ENCODE measurements around the gene KIF20A. TPM values are rescaled to one million over a fixed set of nuclear protein-coding genes. Genes with fewer than 3 reads are reported as not detected.

The KIF20A gene
- polyA plus RNA-seq, 1 of the 3 experiments (the other 2 are of a cell fraction), result 16.0 TPM

DNA sequence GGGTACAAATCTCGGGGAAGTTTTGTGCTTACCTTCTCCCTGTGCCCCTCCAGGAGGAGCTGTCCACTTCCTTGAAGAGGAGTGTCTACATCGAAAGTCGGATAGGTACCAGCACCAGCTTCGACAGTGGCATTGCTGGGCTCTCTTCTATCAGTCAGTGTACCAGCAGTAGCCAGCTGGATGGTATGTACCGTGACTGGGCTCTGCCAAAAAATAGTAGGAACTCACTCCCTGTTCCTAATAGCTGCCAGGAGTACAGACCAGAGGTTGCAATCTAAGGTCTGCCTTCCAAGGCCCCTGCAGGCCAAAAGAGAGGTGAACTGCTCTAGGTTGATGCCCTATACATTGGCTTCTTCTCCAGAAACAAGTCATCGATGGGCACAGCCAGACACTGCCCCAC, 3.9 kb downstream of the KIF20A start:
- no peak overlapping the region for H2AFZ ChIP-seq (ENCODE audit: low read depth)
- DNase-seq, result no peak
- no peak overlapping the region for H3K4me2 ChIP-seq
- H3K9me2 ChIP-seq, result no peaks in the 10 kb centered on the region
- CTCF ChIA-PET, result interaction anchor here (1.1 kb wide), 1 partner anchor 106 kb away, joined by 4 read pairs; no protein-coding TSS in a partner anchor
- peaks cover 15% of the 10 kb centered on the region for H3F3A ChIP-seq (replicated peaks; ENCODE audit: insufficient read depth)
- no peaks in the 10 kb centered on the region for H3K9me3 ChIP-seq
- no peak overlapping the region for H3K4me3 ChIP-seq (ENCODE audit: low read depth in 2 of 2, low read length in 1 of 2)
- H3K27ac ChIP-seq (ENCODE audit: low read depth in 2 of 2, low read length in 1 of 2), result no peak overlapping the region
- 71% methylated on average over 3 of the region's 6 CpGs for WGBS (ENCODE audit: low lambda C conversion rate)
- H3K4me1 ChIP-seq (ENCODE audit: control insufficient read depth in 1 of 2, insufficient read depth in 2 of 2, low read depth in 1 of 2, low read length in 1 of 2), result peaks cover 0 to 11% of the 10 kb centered on the region in 2 experiments; a peak in 2 of 4 replicates
- peaks cover 36% of the 10 kb centered on the region for H3K79me2 ChIP-seq (ENCODE audit: insufficient read depth)
- H3K9ac ChIP-seq, result no peak overlapping the region
- no peak for TF ChIP-seq GATA2 (CRISPR knock-in tag; IDR thresholded peaks at IDR 0.05)
- TF ChIP-seq FOXM1 (IDR thresholded peaks at IDR 0.05; ENCODE audit: low read depth), result no peak
- TF ChIP-seq, protein P1, sequence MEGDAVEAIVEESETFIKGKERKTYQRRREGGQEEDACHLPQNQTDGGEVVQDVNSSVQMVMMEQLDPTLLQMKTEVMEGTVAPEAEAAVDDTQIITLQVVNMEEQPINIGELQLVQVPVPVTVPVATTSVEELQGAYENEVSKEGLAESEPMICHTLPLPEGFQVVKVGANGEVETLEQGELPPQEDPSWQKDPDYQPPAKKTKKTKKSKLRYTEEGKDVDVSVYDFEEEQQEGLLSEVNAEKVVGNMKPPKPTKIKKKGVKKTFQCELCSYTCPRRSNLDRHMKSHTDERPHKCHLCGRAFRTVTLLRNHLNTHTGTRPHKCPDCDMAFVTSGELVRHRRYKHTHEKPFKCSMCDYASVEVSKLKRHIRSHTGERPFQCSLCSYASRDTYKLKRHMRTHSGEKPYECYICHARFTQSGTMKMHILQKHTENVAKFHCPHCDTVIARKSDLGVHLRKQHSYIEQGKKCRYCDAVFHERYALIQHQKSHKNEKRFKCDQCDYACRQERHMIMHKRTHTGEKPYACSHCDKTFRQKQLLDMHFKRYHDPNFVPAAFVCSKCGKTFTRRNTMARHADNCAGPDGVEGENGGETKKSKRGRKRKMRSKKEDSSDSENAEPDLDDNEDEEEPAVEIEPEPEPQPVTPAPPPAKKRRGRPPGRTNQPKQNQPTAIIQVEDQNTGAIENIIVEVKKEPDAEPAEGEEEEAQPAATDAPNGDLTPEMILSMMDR (IDR thresholded peaks at IDR 0.05), result no peak
- TF ChIP-seq JUND (IDR thresholded peaks at IDR 0.05), result no peak
- POLR2A ChIA-PET, result no interaction called here
- H3K36me3 ChIP-seq (replicated peaks in 1 of 2; ENCODE audit: control insufficient read depth in 1 of 2, insufficient read depth in 2 of 2, low read length in 1 of 2), result peaks cover 40 to 66% of the 10 kb centered on the region in 2 experiments
- no peaks in the 10 kb centered on the region for H4K20me1 ChIP-seq (ENCODE audit: insufficient read depth)
- H3K27me3 ChIP-seq (ENCODE audit: insufficient read depth), result no peaks in the 10 kb centered on the region

DNA sequence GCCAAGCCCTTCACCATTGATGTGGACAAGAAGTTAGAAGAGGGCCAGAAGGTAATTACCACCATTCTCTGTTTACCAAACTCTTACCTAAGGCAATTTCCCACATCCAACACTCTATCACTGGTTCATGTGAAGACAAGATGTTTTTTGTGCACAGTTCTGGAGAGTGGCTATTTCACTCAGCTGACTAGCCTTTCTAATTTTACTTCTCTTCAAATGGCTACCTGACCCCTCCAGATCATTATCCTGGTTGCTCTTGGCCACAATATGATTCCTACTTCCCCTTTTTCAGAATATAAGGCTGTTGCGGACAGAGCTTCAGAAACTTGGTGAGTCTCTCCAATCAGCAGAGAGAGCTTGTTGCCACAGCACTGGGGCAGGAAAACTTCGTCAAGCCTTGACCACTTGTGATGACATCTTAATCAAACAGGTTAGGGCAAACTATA, 7.1 kb downstream of the KIF20A start:
- WGBS (ENCODE audit: low lambda C conversion rate), result 95% methylated on average over 2 of the region's 2 CpGs
- no peaks in the 10 kb centered on the region for H3K4me1 ChIP-seq (ENCODE audit: control insufficient read depth in 1 of 2, insufficient read depth in 2 of 2, low read depth in 1 of 2, low read length in 1 of 2)
- peaks cover 6% of the 10 kb centered on the region for H3F3A ChIP-seq (replicated peaks; ENCODE audit: insufficient read depth)
- no peaks in the 10 kb centered on the region for H3K27me3 ChIP-seq (ENCODE audit: insufficient read depth)
- H3K4me2 ChIP-seq, result no peak overlapping the region
- no peak for DNase-seq
- H4K20me1 ChIP-seq (ENCODE audit: insufficient read depth), result no peaks in the 10 kb centered on the region
- CTCF ChIA-PET, result interaction anchor here (0.8 to 2.1 kb wide), 3 partner anchors 37 to 166 kb away, joined by 3 to 9 read pairs (median 3); partner anchors contain the start of gene KDM3B
- TF ChIP-seq, protein P2, sequence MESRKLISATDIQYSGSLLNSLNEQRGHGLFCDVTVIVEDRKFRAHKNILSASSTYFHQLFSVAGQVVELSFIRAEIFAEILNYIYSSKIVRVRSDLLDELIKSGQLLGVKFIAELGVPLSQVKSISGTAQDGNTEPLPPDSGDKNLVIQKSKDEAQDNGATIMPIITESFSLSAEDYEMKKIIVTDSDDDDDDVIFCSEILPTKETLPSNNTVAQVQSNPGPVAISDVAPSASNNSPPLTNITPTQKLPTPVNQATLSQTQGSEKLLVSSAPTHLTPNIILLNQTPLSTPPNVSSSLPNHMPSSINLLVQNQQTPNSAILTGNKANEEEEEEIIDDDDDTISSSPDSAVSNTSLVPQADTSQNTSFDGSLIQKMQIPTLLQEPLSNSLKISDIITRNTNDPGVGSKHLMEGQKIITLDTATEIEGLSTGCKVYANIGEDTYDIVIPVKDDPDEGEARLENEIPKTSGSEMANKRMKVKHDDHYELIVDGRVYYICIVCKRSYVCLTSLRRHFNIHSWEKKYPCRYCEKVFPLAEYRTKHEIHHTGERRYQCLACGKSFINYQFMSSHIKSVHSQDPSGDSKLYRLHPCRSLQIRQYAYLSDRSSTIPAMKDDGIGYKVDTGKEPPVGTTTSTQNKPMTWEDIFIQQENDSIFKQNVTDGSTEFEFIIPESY (IDR thresholded peaks at IDR 0.05; ENCODE audit: borderline replicate concordance, low read depth), result no peak
- TF ChIP-seq EZH2phosphoT487 (IDR thresholded peaks at IDR 0.05; ENCODE audit: borderline replicate concordance, low read depth), result no peak
- no peak for TF ChIP-seq TAF1 (IDR thresholded peaks at IDR 0.05; ENCODE audit: borderline replicate concordance, low read depth, low read length)
- no peak for TF ChIP-seq ELF1 (IDR thresholded peaks at IDR 0.05)
- no peak for TF ChIP-seq RXRA (IDR thresholded peaks at IDR 0.05; ENCODE audit: borderline replicate concordance, low read depth)
- H3K4me3 ChIP-seq (ENCODE audit: low read depth in 2 of 2, low read length in 1 of 2), result no peak overlapping the region
- peaks cover 64 to 87% of the 10 kb centered on the region in 2 experiments for H3K36me3 ChIP-seq (replicated peaks in 1 of 2; ENCODE audit: control insufficient read depth in 1 of 2, insufficient read depth in 2 of 2, low read length in 1 of 2)
- H2AFZ ChIP-seq (ENCODE audit: low read depth), result no peak overlapping the region
- no peak overlapping the region for H3K9ac ChIP-seq
- no peaks in the 10 kb centered on the region for H3K9me2 ChIP-seq
- POLR2A ChIA-PET, result no interaction called here
- no peaks in the 10 kb centered on the region for H3K9me3 ChIP-seq
- peaks cover 9% of the 10 kb centered on the region; the same call in 1 of the 2 replicates for H3K79me2 ChIP-seq (ENCODE audit: insufficient read depth)
- H3K27ac ChIP-seq (ENCODE audit: low read depth in 2 of 2, low read length in 1 of 2), result no peak overlapping the region

All from SK-N-SH (cell line).